Chondrocyte (in vitro differentiated cells): Measurements from ENCODE around the gene SERINC5. TPM values are rescaled to one million over a fixed set of nuclear protein-coding genes. Genes with fewer than 3 reads are reported as not detected.

ENCODE experiments used
- DNase-seq: peaks from one replicate; pipeline ENCODE4 v3.0.0; 2021; ENCODE audit warnings: mixed read lengths, low spot score
- H3K27ac Mint-ChIP-seq: one replicate; pipeline ENCODE4 v1.8.0; 2021; ENCODE audit warnings: mild to moderate bottlenecking, moderate library complexity, mixed read lengths; ENCODE audit not compliant: unreplicated experiment
- H3K27me3 Mint-ChIP-seq: 2 replicates; pipeline ENCODE4 v1.8.0; 2021; ENCODE audit warnings: low read depth, mixed read lengths
- H3K36me3 Mint-ChIP-seq: 2 replicates; pipeline ENCODE4 v1.8.0; 2021; ENCODE audit warnings: low read depth, mixed read lengths
- H3K4me1 Mint-ChIP-seq: 2 replicates; pipeline ENCODE4 v1.8.0; 2021; ENCODE audit warnings: low read depth, mild to moderate bottlenecking, mixed read lengths
- H3K4me3 Mint-ChIP-seq: one replicate; pipeline ENCODE4 v1.8.0; 2021; ENCODE audit warnings: mild to moderate bottlenecking, moderate library complexity, mixed read lengths; ENCODE audit not compliant: unreplicated experiment
- H3K9me3 Mint-ChIP-seq: 2 replicates; pipeline ENCODE4 v1.8.0; 2021; ENCODE audit warnings: low read depth, mixed read lengths
- total RNA-seq: library from RNA; stranded (reverse); gene quantifications from 3 replicates; pipeline ENCODE4 v1.2.1, GENCODE V29; 2021
- TF ChIP-seq, protein P1 (sequence below): fragments of 200-600 bp; sonication (generic); IDR thresholded peaks from 2 replicates; pipeline ENCODE4 v1.5.0; 2021; ENCODE audit warnings: antibody characterized with exemption, mild to moderate bottlenecking, moderate library complexity

Gene SERINC5
- total RNA-seq, 1 donor from 2014 or later: 41.5 TPM

DNA sequence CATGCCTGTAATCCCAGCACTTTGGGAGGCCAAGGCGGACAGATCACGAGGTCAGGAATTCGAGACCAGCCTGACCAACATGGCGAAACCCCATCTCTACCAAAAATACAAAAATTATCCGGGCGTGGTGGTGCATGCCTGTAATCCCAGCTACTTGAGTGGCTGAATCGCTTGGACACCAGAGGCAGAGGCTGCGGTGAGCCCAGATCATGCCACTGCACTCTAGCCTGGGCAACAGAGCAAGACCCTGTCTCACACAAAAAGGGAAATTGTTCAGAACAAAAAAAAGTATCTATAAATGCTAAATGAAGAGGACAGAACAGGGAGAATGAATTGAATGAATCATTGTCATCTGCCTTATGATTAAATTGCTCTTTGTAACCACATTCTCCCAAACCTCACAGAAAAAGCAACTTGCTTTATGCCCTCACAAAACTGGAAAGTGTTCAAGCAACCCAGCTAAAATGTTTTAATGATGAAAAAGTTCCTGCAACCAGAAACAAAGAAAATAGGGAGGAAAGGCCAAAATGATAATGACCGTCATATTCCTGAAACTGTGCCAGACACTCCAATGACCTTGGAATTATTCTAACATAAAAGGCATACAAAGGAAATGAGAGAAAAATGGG, 83.7 kb downstream of the SERINC5 start:
- TF ChIP-seq, protein P1, sequence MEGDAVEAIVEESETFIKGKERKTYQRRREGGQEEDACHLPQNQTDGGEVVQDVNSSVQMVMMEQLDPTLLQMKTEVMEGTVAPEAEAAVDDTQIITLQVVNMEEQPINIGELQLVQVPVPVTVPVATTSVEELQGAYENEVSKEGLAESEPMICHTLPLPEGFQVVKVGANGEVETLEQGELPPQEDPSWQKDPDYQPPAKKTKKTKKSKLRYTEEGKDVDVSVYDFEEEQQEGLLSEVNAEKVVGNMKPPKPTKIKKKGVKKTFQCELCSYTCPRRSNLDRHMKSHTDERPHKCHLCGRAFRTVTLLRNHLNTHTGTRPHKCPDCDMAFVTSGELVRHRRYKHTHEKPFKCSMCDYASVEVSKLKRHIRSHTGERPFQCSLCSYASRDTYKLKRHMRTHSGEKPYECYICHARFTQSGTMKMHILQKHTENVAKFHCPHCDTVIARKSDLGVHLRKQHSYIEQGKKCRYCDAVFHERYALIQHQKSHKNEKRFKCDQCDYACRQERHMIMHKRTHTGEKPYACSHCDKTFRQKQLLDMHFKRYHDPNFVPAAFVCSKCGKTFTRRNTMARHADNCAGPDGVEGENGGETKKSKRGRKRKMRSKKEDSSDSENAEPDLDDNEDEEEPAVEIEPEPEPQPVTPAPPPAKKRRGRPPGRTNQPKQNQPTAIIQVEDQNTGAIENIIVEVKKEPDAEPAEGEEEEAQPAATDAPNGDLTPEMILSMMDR: no peak
- Mint-ChIP-seq H3K4me3 (no peak overlapping the region), H3K4me1 (peaks cover 5% of the 10 kb centered on the region), H3K36me3 (peaks cover 17% of the 10 kb centered on the region), H3K27me3 (no peaks in the 10 kb centered on the region), H3K9me3 (no peaks in the 10 kb centered on the region), H3K27ac (no peak overlapping the region)
- no peak for DNase-seq

DNA sequence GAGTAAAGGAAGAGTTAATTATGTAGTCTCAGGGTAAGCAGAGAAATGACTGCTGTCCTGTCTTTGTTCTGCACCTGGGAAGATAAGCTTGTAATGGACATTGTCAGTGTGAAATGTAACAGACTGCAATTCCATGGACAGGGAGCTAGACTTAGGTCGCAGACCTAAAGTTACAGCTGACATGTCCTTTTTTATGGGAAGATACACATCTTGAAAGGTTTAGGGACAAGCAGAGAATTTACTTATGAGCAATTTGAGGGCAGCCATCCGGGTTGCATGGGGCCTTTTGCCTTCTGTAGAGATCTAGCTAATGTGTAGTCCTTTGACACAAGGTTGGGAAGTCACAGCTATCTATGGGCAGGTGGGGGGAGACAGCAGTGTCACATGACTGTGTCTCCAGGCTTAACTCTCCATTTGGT, 85.7 kb downstream of the SERINC5 start:
- Mint-ChIP-seq H3K27me3 (no peaks in the 10 kb centered on the region), H3K9me3 (no peaks in the 10 kb centered on the region), H3K4me1 (peaks cover 5% of the 10 kb centered on the region), H3K36me3 (peaks cover 20% of the 10 kb centered on the region), H3K27ac (no peak overlapping the region), H3K4me3 (no peak overlapping the region)
- no peak for DNase-seq
- TF ChIP-seq, protein P1: no peak

DNA sequence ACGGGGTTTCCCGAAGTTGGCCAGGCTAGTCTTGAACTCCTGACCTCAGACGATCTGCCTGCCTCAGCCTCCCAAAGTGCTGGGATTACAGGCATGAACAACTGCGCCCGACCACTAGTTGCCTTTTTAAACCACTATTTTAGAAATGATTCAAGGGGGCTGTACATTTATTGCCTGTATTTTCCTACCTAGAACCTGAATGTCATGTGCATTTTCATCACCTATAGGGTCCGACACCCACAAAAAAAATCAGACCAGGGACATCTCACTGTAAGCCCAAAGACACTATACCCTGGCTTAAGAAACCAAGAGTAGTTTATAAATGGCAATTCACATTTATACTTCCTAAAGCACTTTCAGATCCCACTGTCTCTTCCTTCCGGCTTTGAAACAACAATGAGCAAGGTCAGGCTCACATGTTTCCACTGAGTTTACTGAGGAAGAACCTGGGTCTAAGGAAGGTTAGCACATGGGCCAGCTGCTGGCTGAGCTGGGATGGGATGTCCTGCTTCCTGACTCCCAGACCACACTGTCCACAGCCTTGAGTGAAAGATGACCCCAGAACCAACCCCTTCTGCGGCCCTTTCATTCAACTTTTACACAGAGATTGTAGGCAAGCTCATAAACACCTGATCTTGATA, 87.3 kb downstream of the SERINC5 start:
- Mint-ChIP-seq H3K9me3 (no peaks in the 10 kb centered on the region), H3K27me3 (no peaks in the 10 kb centered on the region), H3K36me3 (peaks cover 22% of the 10 kb centered on the region), H3K27ac (no peak overlapping the region), H3K4me3 (no peak overlapping the region), H3K4me1 (peaks cover 5% of the 10 kb centered on the region)
- no peak for DNase-seq
- TF ChIP-seq, protein P1: no peak

DNA sequence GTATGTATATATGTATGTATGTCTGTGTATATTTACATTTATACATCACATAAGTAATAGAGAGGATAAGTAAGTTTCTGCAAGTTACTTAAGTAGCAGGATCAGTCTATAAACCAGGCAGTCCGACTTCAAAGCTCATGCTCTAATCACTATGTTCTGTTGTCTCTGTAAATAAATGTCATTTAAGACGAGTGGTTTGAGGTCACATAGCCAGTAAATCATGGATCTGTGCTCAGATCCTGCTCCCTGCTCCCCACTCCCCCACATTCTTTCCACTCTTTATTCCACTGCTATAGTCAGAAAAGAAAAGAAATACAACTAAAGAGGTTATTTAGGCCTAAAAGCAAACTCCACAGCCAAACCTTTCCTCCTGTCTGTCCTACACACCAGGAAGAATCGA, 90.4 kb downstream of the SERINC5 start:
- Mint-ChIP-seq H3K9me3 (peaks cover 4% of the 10 kb centered on the region), H3K27ac (no peak overlapping the region), H3K4me3 (no peak overlapping the region), H3K36me3 (peaks cover 31% of the 10 kb centered on the region), H3K4me1 (peaks cover 7% of the 10 kb centered on the region), H3K27me3 (no peaks in the 10 kb centered on the region)
- TF ChIP-seq, protein P1: no peak
- DNase-seq: no peak

DNA sequence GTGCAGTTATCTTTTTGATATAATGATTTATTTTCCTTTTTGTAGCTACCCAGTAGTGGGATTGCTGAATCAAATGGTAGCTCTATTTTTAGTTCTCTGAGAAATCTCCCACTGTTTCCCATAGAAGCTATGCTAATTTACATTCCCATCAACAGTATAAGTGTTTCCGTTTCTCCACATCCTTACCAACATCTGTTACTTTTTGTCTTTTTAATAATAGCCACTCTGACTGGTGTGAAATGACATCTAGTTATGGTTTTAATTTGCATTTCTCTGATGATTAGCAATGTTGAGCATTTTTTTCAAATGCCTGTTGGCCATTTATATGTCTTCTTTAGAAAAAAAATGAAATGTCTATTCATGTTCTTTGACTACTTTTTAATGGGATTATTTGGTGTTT, 94.7 kb downstream of the SERINC5 start:
- TF ChIP-seq, protein P1: no peak
- H3K4me1 Mint-ChIP-seq: peaks cover 28% of the 10 kb centered on the region
- peaks cover 20% of the 10 kb centered on the region for H3K36me3 Mint-ChIP-seq
- DNase-seq: no peak
- no peaks in the 10 kb centered on the region for H3K27me3 Mint-ChIP-seq
- H3K9me3 Mint-ChIP-seq: peaks cover 4% of the 10 kb centered on the region
- no peak overlapping the region for H3K4me3 Mint-ChIP-seq
- H3K27ac Mint-ChIP-seq: no peak overlapping the region
